PC-9 (cell line): ENCODE measurements around the gene CACNA1D.

ENCODE experiments used
- CTCF ChIP-seq: fragments of 200-600 bp; sonication (generic); conservative IDR thresholded peaks from 2 replicates; pipeline ENCODE4 v1.6.1; 2017; ENCODE audit warnings: mixed run types, antibody characterized with exemption, mild to moderate bottlenecking, moderate library complexity
- EZH2 ChIP-seq: fragments of 200-600 bp; sonication (generic); IDR thresholded peaks from 2 replicates; pipeline ENCODE4 v1.8.0; 2017; ENCODE audit warnings: antibody characterized with exemption, low read depth

GRCh38 chr3:53628536-53629401, 134.4 kb downstream of the CACNA1D start:
- TF ChIP-seq CTCF, result no peak
- TF ChIP-seq EZH2, result no peak
